HFFc6 (cell line): Measurements from ENCODE around the gene GPAT3. TPM values are rescaled to one million over a fixed set of nuclear protein-coding genes. Genes with fewer than 3 reads are reported as not detected.

ENCODE experiments used
- DNase-seq: peaks from one replicate; pipeline ENCODE4 v3.0.0-alpha.2; 2018
- H3K27ac Mint-ChIP-seq: 2 replicates; pipeline ENCODE4 v1.8.0; 2020; ENCODE audit warnings: mild to moderate bottlenecking, mixed read lengths
- H3K27me3 Mint-ChIP-seq: 2 replicates; pipeline ENCODE4 v1.8.0; 2021; ENCODE audit warnings: mild to moderate bottlenecking, moderate library complexity, mixed read lengths; ENCODE audit not compliant: insufficient read depth
- H3K36me3 Mint-ChIP-seq: 2 replicates; pipeline ENCODE4 v1.8.0; 2021; ENCODE audit warnings: low read depth, mixed read lengths
- H3K4me1 Mint-ChIP-seq: 2 replicates; pipeline ENCODE4 v1.8.0; 2020; ENCODE audit warnings: low read depth, mixed read lengths
- H3K4me3 Mint-ChIP-seq: 2 replicates; pipeline ENCODE4 v1.8.0; 2020; ENCODE audit warnings: mild to moderate bottlenecking, moderate library complexity, mixed read lengths
- H3K9me3 Mint-ChIP-seq: 2 replicates; pipeline ENCODE4 v1.8.0; 2020; ENCODE audit warnings: mild to moderate bottlenecking, mixed read lengths
- CTCF ChIP-seq: fragments of 200-600 bp; sonication (generic); IDR thresholded peaks from 2 replicates; pipeline ENCODE4 v1.5.0; 2021; ENCODE audit warnings: antibody characterized with exemption, mild to moderate bottlenecking
- total RNA-seq, 6 experiments: library from RNA; stranded (reverse); fragmentation: NEBNext Ultra II Directional; extraction: Animal tissue kit (Norgen Biotek cat#: 25700); gene quantifications; 2 replicates in 1 of 6; 3 replicates in 5 of 6; pipeline ENCODE4 v1.2.3, GENCODE V29; 2021

GPAT3 gene
- total RNA-seq, 6 experiments from 2014 or later: 0.51 to 1.8 (median 0.79) TPM

GRCh38 chr4:83542225-83542624 lies 6.3 kb downstream of the GPAT3 start:
- peaks cover under 1% of the 10 kb centered on the region for H3K4me1 Mint-ChIP-seq
- no peak for TF ChIP-seq CTCF
- H3K4me3 Mint-ChIP-seq: no peak overlapping the region

DNA sequence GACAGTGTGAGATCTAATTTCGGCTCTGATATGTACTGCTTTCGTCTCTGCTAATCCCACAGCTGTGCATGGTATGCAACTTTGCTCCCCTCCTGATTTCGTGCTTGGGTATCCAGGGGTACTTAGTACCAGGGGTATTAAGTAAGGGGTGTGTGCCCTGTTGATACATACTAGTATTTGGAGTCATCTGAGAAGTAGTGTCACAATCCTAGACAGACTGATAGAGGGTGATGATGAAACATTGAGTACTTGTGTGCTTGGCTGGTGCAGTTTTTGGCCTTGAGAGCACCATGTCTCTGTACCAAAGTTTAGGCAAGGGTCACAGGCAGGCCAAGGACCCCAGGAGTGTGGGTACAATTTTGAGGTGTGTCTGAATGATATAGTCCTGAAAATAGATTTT lies 10.9 kb downstream of the GPAT3 start:
- TF ChIP-seq CTCF: no peak
- no peak overlapping the region for H3K27ac Mint-ChIP-seq
- no peaks in the 10 kb centered on the region for H3K9me3 Mint-ChIP-seq

More at GRCh38 chr4:83542225-83542624, 6.3 kb downstream of the GPAT3 start:
- H3K27me3 Mint-ChIP-seq: peaks cover 2% of the 10 kb centered on the region; the same call in 1 of the 2 replicates
- no peak overlapping the region for H3K27ac Mint-ChIP-seq
- DNase-seq: no peak
- no peaks in the 10 kb centered on the region for H3K36me3 Mint-ChIP-seq
- no peaks in the 10 kb centered on the region for H3K9me3 Mint-ChIP-seq

GRCh38 chr4:83548151-83548905 lies 12.4 kb downstream of the GPAT3 start:
- TF ChIP-seq CTCF: no peak
- peak overlapping the region; percentile 91 for H3K27ac Mint-ChIP-seq
- no peaks in the 10 kb centered on the region for H3K9me3 Mint-ChIP-seq
- H3K27me3 Mint-ChIP-seq: peaks cover 1% of the 10 kb centered on the region
- H3K4me1 Mint-ChIP-seq: peaks cover 38% of the 10 kb centered on the region
- H3K36me3 Mint-ChIP-seq: no peaks in the 10 kb centered on the region
- DNase-seq: peak; percentile 94
- H3K4me3 Mint-ChIP-seq: peak overlapping the region; percentile 74

More for the DNA sequence above, 10.9 kb downstream of the GPAT3 start:
- no peak for DNase-seq
- Mint-ChIP-seq H3K27me3 (peaks cover 1% of the 10 kb centered on the region), H3K4me1 (peaks cover 22% of the 10 kb centered on the region), H3K4me3 (no peak overlapping the region), H3K36me3 (no peaks in the 10 kb centered on the region)

GRCh38 chr4:83552083-83552482 lies 16.2 kb downstream of the GPAT3 start:
- Mint-ChIP-seq H3K27ac (peak overlapping the region; percentile 80), H3K9me3 (no peaks in the 10 kb centered on the region)
- TF ChIP-seq CTCF: no peak

DNA sequence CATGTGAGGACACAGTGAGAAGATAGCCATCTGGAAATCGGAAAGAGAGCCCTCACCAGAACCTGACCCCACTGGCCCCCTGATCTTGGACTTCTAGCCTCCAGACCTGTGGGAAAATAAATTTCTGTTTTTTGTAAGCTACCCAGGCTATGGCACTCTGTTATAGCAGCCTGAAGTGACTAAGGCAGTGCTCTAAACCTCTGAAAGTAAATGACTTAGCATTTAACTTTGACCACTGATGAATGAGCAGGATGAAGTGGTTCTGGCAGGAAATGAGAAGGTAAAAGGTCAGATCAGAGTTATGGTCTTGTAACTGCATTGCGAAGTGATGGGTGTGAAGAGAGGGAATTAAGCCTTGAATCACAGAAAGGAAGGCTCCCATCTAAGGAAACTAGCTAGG lies 17.0 kb downstream of the GPAT3 start:
- H3K4me3 Mint-ChIP-seq: peak overlapping the region; percentile 37; the same call in 1 of the 2 replicates
- peak; percentile 81 for DNase-seq
- H3K36me3 Mint-ChIP-seq: no peaks in the 10 kb centered on the region
- H3K27me3 Mint-ChIP-seq: peaks cover 3% of the 10 kb centered on the region; the same call in 1 of the 2 replicates
- peaks cover 35% of the 10 kb centered on the region for H3K4me1 Mint-ChIP-seq
- H3K27ac Mint-ChIP-seq: peak overlapping the region; percentile 80
- TF ChIP-seq CTCF: no peak
- no peaks in the 10 kb centered on the region for H3K9me3 Mint-ChIP-seq

More at GRCh38 chr4:83552083-83552482, 16.2 kb downstream of the GPAT3 start:
- DNase-seq: peak; percentile 80
- H3K27me3 Mint-ChIP-seq: peaks cover 1% of the 10 kb centered on the region
- peak overlapping the region; percentile 37 for H3K4me3 Mint-ChIP-seq
- H3K36me3 Mint-ChIP-seq: no peaks in the 10 kb centered on the region
- peaks cover 40% of the 10 kb centered on the region for H3K4me1 Mint-ChIP-seq
